Urinary bladder (tissue), 4 donors: ENCODE data around the gene VILL. TPM values are rescaled to one million over a fixed set of nuclear protein-coding genes. Genes with fewer than 3 reads are reported as not detected.
A peak's percentile ranks its signal among the peaks of the same experiment; 100 is the strongest.
"Not testable (repeated sequence)": the region's sequence is repeated elsewhere in the genome, so short reads cannot be mapped to it uniquely, and the experiment has no call there.

ENCODE experiments used
- DNase-seq: peaks from one replicate; pipeline ENCODE4 v3.0.0-alpha.2; 2015; ENCODE audit errors: extremely low spot score
- H3K27ac ChIP-seq: one replicate; pipeline ENCODE4 v1.5.1; 2013; ENCODE audit warnings: low read depth, mild to moderate bottlenecking, moderate library complexity
- H3K36me3 ChIP-seq: one replicate; pipeline ENCODE4 v1.6.1; 2013; ENCODE audit warnings: mild to moderate bottlenecking, moderate library complexity; ENCODE audit not compliant: insufficient read depth
- H3K4me1 ChIP-seq: one replicate; pipeline ENCODE4 v1.6.1; 2013; ENCODE audit warnings: mild to moderate bottlenecking, moderate library complexity; ENCODE audit not compliant: insufficient read depth
- H3K4me3 ChIP-seq: one replicate; pipeline ENCODE4 v1.5.1; 2013; ENCODE audit warnings: low read depth, low read length
- WGBS: extraction: QIAGEN DNeasy Blood & Tissue Kit; methylation state at CpG from one replicate; pipeline ENCODE4 v1.1.7; 2013; 5-methylcytosine and 5-hydroxymethylcytosine counted together
- polyA plus RNA-seq: library from polyadenylated mRNA; stranded (reverse); fragments of 200-250 nt; gene quantifications from one replicate; pipeline ENCODE4 v1.2.3, GENCODE V29; 2013
- small RNA-seq: library from RNA; depleted of rRNA; stranded (forward); fragments of <200 nt; gene quantifications from one replicate; pipeline ENCODE3, GENCODE V24; 2014
- total RNA-seq: library from RNA; depleted of rRNA; stranded (reverse); fragments of >200 nt; gene quantifications from one replicate; pipeline ENCODE4 v1.2.3, GENCODE V29; 2014
- donor health status: healthy with polysubstance abuse.
- donor health status: healthy.

VILL gene
- total and polyA plus RNA-seq, 2 donors = 16.0 to 17.5 TPM

GRCh38 chr3:38040401-38040800 is 49.8 kb downstream of the VILL start:
- DNase-seq = no peak
- no peak overlapping the region for H3K4me3 ChIP-seq
- H3K4me1 ChIP-seq = no peaks in the 10 kb centered on the region
- no peaks in the 10 kb centered on the region for H3K36me3 ChIP-seq
- no peak overlapping the region for H3K27ac ChIP-seq
- WGBS = 82% methylated on average over 5 of the region's 5 CpGs

GRCh38 chr3:38043486-38043885 is 52.9 kb downstream of the VILL start:
- Histone ChIP-seq H3K27ac (no peak overlapping the region), H3K4me3 (no peak overlapping the region), H3K36me3 (no peaks in the 10 kb centered on the region), H3K4me1 (no peaks in the 10 kb centered on the region)
- DNase-seq = no peak
- WGBS = 73% methylated on average over 4 of the region's 4 CpGs

GRCh38 chr3:38046027-38046426 is 55.4 kb downstream of the VILL start:
- Histone ChIP-seq H3K36me3 (no peaks in the 10 kb centered on the region), H3K4me3 (no peak overlapping the region), H3K4me1 (no peaks in the 10 kb centered on the region), H3K27ac (no peak overlapping the region)
- 91% methylated on average over 4 of the region's 4 CpGs for WGBS
- DNase-seq = no peak

GRCh38 chr3:38046821-38047220 is 56.2 kb downstream of the VILL start:
- H3K27ac ChIP-seq = no peak overlapping the region
- H3K36me3 ChIP-seq = no peaks in the 10 kb centered on the region
- H3K4me3 ChIP-seq = no peak overlapping the region
- DNase-seq = no peak
- H3K4me1 ChIP-seq = no peaks in the 10 kb centered on the region
- 94% methylated on average over 2 of the region's 2 CpGs for WGBS

- Histone ChIP-seq H3K36me3 (no peaks in the 10 kb centered on the region), H3K4me3 (no peak overlapping the region), H3K4me1 (no peaks in the 10 kb centered on the region), H3K27ac (no peak overlapping the region)
- no peak for DNase-seq
- WGBS = 69% methylated on average over 2 of the region's 2 CpGs
Measured at GRCh38 chr3:38047896-38048295, 57.3 kb downstream of the VILL start.

GRCh38 chr3:38049358-38050126 is 59.0 kb downstream of the VILL start:
- Histone ChIP-seq H3K27ac (no peak overlapping the region), H3K4me1 (no peaks in the 10 kb centered on the region), H3K4me3 (no peak overlapping the region), H3K36me3 (no peaks in the 10 kb centered on the region)
- no peak for DNase-seq
- 88% methylated on average over 4 of the region's 4 CpGs for WGBS

- DNase-seq = no peak
- Histone ChIP-seq H3K27ac (no peak overlapping the region), H3K4me1 (no peaks in the 10 kb centered on the region), H3K36me3 (no peaks in the 10 kb centered on the region), H3K4me3 (no peak overlapping the region)
- 93% methylated on average over 13 of the region's 13 CpGs for WGBS
Measured at GRCh38 chr3:38051131-38051530, 60.5 kb downstream of the VILL start.

- not testable (repeated sequence) for DNase-seq, H3K4me3 ChIP-seq, H3K36me3 ChIP-seq, H3K27ac ChIP-seq, H3K4me1 ChIP-seq
- 94% methylated on average over 23 of the region's 32 CpGs for WGBS
Measured at GRCh38 chr3:38053286-38053685, 62.7 kb downstream of the VILL start.

GRCh38 chr3:38053813-38054498 is 63.4 kb downstream of the VILL start:
- H3K27ac ChIP-seq, H3K4me1 ChIP-seq, DNase-seq, H3K36me3 ChIP-seq, H3K4me3 ChIP-seq: not testable (repeated sequence)
- WGBS = 80% methylated on average over 7 of the region's 9 CpGs

GRCh38 chr3:38054499-38055001 is 64.0 kb downstream of the VILL start:
- DNase-seq = no peak
- H3K4me1 ChIP-seq = no peaks in the 10 kb centered on the region
- no peak overlapping the region for H3K4me3 ChIP-seq
- H3K27ac ChIP-seq = no peak overlapping the region
- WGBS = 84% methylated on average over 3 of the region's 3 CpGs
- H3K36me3 ChIP-seq = no peaks in the 10 kb centered on the region

Small RNAs within 50 kb of the gene (small RNA-seq; reads per million reads assigned to genes)
- gene MIR26A1 (10.4 reads per million, percentile 94 among the genes with 10 or more reads in this experiment), gene RF00019 (not detected)

Other genes with a start within 250 kb of the VILL start
- 58.2 TPM for gene CTDSPL, start 128.9 kb upstream of the VILL start, total RNA-seq
- 36.9 TPM for gene CTDSPL, start 128.9 kb upstream of the VILL start, polyA plus RNA-seq
- gene PLCD1, start 38.9 kb downstream of the VILL start, total RNA-seq = 14.6 TPM
- 34.9 TPM for gene PLCD1, start 38.9 kb downstream of the VILL start, polyA plus RNA-seq
- 0.42 TPM for gene DLEC1, start 48.4 kb downstream of the VILL start, total RNA-seq
- gene DLEC1, start 48.4 kb downstream of the VILL start, polyA plus RNA-seq = 0.29 TPM
- 16.2 TPM for gene ACAA1, start 146.3 kb downstream of the VILL start, total RNA-seq
- gene ACAA1, start 146.3 kb downstream of the VILL start, polyA plus RNA-seq = 55.3 TPM
- 8.0 TPM for gene MYD88, start 147.9 kb downstream of the VILL start, total RNA-seq
- gene MYD88, start 147.9 kb downstream of the VILL start, polyA plus RNA-seq = 36.3 TPM
- gene OXSR1, start 174.8 kb downstream of the VILL start, total RNA-seq = 52.2 TPM
- 24.4 TPM for gene OXSR1, start 174.8 kb downstream of the VILL start, polyA plus RNA-seq